GM19023 (cell line): Measurements from ENCODE around the gene COL9A2.

Experiments
- ATAC-seq: cut with Tn5 transposase; IDR thresholded peaks from one replicate; pipeline ENCODE4 v1.9.1; 2021; ENCODE audit warnings: mild to moderate bottlenecking, moderate library complexity; ENCODE audit not compliant: unreplicated experiment

Gene COL9A2

DNA sequence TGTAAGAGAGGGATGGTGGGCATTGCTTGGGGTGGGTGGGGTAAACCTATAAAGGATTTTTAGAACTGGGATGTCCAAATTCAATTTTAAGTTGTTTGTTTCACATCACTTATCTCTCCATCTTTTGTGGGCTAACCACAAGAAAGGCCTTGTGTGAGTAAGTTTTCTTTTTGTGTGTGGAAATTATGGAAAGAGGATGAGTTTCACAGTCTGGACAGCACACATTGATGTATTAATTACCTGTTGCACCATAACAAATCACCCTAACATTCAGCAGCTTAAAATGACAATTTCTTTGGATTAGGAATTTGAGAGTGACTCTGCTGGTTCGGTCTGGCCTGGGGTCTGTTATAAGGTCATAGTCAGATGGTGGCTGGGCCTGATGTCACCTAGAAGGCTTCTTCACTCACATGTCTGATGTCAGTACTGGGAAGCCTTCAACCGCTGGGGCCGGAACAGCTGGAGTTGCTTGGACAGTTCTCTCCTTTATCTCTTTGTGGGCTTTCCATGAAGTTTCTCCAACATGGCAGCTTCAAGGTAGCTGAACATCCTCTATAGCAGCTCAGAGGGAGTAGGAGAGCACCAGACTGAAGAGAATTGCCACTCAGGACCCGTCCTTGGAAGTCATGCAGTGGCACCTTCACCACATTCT, 2.0 kb upstream of the COL9A2 start:
- ATAC-seq: no peak

- ATAC-seq: no peak
Measured at GRCh38 chr1:40318476-40318875, 1.4 kb upstream of the COL9A2 start.

GRCh38 chr1:40317394-40318074, 448 bp upstream of the COL9A2 start:
- ATAC-seq: no peak

DNA sequence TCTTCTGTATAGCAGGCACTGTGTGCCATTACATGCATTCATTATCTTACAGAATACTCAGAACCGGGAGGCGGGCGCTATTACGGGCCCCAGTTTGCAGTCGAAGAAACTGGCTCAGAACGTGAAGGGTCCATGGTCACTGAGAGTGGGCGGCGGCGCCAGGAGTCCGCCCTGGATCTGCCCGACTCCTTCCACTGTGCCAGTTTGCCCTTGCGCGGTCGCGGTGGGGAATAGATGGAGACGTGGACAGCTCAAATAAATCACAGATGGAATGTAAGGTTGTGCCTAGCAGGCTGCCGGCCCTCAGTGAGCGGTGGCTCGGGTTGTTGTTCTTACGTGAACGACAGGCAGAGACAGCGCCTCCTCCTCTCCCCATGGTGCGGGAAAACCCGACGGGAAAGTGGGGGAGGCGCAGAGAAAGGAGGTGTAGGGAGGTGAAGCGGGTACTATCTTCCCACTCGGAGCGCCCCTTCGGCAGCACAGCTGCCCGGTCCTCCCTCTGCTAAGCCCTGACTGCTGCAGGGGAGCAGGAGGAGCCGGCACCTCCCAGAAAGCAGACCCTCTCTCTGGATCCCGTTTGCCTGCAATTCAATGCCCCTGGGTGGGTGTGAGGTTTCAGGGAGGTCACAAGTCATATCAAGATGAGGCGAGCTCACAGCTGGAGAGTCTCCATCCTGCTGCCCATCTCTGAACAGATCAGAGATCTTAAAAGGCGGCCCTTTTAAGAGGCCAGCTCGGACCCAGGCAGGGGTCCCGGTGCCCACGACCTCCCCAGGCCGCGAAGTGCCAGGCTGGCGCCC, 1.1 kb downstream of the COL9A2 start:
- ATAC-seq: no peak

DNA sequence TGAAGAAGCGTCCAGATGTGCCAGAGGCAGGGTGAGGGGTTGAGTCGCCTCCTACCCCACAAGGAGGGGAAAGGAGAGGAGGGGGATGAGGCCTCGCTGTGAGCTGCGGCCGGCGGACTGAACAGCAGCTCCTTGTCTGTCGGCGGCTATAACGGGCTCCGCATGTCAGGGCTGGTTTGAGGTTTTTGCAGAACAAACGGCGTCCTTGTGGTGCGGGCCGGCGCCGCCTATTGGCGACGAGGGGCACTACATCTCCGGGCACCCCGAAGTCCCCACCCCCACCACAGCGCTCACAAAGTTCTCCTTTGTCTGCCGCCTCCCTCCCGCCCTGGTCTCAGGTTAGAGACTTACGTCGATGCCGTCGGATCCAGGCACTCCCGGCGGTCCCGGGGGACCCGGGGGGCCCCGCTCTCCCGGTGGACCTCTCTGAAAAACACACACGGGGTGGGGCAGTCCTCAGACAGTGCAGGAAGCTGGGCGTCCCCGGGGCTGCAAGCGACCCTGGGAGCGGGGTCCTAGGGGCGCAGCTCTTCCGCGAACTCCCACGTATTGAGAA, 1.8 kb downstream of the COL9A2 start:
- ATAC-seq: peak; percentile 46

DNA sequence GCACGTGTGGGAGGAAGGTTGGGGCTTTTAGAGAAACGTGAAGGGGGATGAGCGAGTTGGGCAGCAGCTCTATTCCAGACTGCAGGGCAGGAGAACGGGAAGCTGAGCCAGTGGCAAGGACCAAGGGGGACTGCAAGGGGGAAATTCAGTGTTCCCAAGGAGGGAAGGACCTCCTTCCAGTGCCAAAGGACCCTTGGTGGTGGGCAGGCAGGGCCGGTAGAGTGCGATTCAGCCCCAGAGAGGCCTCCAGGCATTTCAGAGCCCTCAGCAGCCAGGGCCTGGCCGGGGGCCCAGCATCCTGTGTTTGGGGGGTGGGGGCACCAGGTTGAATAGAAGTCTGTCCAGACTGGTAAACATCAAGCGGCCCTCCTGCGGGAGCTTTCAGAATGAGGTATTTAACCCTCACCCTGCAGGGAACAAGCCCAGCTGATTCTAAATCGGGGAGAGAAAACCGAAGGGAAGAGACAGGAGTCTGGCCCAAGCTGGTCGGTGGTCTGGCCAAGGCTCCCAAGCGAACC, 2.3 kb downstream of the COL9A2 start:
- ATAC-seq: no peak

- no peak for ATAC-seq
Measured at GRCh38 chr1:40313958-40314720, 2.9 kb downstream of the COL9A2 start.

DNA sequence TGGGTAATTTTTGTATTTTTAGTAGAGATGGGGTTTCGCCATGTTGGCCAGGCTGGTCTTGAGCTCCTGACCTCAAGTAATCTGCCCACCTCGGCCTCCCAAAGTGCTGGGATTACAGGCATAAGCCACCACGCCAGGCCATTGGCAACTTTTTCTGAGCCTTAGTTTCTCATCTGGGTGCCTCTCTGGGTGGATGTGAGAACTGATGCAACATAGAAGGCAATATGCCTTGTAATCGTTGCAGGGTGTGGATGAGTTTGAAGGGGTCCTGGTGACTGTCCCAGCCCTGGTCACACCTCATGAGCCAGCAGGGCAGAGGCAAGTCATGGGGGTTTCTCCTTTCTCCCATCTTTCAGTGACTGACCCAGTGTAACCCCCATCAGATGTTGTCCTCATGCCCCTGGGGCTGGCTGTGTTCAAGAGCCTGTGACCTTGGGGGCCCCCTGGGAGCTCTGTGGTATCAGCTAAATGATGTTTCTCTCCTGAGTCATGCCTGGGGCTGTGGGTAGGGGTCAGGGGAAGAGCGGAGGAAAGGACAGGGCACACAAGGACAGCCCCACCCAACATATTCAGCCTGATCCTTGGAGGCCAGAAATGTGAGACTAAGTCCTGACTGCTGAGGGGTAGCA, 3.6 kb downstream of the COL9A2 start:
- no peak for ATAC-seq

DNA sequence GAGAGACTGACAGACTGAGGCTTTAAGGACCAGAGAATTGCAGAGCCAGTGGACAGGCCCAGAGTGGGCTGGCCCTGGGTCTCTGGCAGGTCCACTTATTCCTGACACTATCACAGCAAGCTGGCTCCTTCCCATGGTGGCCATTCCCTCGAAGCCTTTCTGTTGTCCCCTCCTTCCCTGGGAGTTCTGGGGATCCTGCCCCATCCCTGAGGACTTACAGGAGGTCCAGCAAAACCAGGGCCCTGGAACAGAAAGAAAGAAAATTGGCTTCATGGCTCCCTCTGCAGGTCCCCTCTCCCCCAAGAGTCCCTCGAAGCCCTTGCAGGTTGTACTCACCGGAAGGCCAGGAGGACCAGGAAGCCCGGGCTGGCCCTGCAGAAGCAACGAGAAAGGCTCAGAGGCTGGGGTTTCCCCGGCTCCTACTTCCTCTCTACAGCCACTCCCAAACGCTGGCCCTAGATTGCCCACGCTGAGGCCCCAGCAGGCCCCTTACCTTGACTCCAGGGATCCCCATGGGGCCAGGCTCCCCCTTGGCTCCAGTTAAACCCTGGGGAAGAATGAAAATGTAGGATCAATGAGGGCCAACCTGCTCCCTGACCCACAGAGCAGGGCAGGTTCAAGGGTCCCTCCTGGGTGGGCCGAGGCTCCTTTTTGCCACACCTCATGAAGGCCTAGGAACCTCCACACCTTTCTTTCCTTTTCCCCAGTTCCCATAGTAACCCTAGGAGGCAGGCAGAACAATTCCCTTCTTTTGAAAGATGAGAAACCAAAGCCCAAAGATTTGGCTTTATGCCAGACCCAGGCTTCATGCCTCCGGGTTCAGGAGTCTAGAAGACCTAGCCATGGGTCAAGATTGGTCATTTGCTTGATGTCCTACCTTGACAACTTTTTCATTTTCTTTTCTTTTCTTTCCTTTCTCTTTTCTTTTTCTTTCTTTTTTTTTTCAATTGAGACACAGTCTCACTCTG, 4.6 kb downstream of the COL9A2 start:
- ATAC-seq: no peak

GRCh38 chr1:40311692-40312091, 5.4 kb downstream of the COL9A2 start:
- ATAC-seq: no peak

- no peak for ATAC-seq
Measured at GRCh38 chr1:40310983-40311642, 6.0 kb downstream of the COL9A2 start.

DNA sequence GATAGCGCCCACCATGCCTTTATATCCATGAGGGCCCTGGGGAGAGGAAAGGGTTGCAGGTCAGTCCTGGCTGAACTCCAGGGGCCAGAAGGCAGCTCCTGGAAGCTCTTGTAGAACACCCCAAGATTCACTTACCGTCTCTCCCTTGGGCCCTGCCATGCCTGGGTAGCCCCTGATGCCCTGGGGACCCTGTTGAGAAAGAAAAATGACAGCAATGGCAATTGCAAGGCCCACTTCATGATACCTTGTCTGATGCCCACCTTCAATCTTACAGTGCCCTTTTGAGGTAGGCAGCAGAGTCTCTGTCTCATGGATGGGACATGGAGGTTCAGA, 7.0 kb downstream of the COL9A2 start:
- no peak for ATAC-seq

DNA sequence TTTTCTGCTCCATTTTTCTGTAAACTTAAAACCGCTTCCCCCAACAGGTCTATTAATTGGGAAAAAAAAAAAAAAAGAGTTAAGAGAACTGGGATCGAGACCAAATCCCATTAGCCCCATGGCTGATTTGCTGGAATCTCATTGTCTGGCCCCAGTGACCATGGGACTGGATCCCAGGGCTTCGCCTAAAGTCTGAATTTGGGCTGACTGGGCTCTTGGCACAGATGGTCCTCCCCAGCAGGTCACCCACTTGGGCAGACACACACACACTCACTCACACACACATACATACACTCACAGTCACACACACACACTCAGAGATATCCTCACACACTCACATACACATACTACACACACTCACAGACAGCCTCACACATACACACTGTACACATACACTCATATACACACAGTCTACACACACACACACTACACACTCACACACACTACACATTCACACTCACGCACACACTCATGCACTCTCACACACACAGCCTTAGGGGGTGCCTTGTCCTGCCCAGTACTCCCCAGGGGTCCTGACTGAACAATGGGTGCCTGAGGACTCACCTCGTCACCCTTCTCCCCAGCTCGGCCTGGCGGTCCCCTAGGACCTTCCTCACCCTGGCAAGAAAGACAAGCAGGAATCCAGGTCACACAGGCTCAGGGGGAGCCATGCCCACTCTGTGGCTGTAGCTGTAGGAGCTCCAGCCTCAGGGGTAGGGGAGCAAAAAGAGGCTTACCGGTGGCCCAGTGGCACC, 7.5 kb downstream of the COL9A2 start:
- no peak for ATAC-seq

DNA sequence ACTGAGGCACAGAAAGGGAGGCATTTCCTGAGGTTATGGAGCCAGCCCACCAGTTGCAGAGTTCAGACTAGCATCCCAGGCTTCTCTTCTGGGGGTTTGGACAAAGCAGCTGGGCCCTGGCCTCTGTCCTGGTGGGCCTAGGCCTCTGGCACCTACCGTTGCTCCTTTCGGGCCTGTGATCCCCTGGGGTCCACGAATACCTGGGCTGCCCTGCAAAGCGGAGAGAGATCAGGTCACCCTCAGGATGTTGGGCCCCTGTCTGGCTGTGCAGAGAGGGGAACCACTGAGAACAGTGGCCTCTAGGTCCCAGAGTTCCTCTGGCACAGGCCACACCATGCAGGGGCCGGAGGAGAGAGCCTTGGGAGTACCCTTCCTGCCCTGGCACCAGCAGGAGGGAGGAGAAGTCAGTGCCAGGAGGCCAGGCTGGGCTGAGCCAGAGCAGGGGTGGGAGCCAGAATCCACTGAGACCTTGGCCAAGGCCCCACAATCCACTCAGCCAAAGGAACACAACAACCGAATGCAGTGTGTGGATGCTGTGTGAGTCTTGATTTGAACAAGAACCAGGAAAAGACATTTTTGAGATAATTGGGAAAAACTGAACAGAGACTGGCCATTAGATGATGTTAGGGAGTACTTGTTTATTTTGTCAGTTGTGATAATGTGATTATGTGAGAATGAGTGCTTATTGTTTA, 8.9 kb downstream of the COL9A2 start:
- no peak for ATAC-seq

GRCh38 chr1:40307186-40307585, 9.9 kb downstream of the COL9A2 start:
- ATAC-seq: no peak

DNA sequence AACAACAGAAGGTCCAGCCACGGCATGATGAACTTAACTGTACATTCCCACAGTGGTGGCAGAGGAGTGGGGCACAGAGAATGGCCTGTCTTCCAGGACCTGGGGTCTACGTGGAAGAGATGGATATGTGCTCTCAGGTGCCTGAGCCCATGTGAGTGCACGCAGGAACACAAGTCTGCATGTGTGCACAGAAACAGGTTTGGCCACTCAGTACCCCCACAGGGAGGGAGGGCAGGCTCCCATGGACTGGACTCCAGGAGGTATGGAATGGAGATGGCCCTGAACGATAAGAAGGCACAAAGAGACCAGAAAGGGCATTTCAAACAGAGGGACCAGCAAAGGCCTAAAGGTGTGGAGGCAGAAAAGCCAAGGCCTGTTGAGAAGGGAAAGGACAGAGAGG, 10.8 kb downstream of the COL9A2 start:
- ATAC-seq: no peak

DNA sequence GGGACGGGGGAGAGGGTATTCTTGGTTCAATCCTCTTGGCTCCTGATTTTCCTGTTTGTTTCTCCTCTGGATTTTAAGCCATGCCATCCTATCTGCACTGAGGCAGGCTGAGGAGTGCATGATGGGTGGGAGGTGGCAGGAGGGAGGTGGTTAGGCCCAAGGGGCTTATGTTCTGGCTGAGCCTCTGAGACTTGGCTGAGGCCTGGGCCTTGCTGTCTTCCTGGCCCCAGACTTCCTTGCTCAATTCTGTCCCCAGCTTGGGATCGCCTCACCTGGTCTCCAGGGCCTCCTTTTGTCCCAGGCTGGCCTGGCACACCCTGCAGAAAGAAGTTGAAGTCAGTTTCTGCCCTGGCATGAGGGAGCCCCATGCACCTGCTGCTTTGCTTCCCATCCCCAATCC, 11.2 kb downstream of the COL9A2 start:
- no peak for ATAC-seq
